Astrocyte of the cerebellum (primary cell): Measurements from ENCODE around the gene KCNAB1.
A peak's percentile ranks its signal among the peaks of the same experiment; 100 is the strongest.

Experiments
- DNase-seq: peaks from one replicate; pipeline ENCODE4 v3.0.0-alpha.2; 2011; ENCODE audit warnings: low read depth
- H3K4me3 ChIP-seq: 2 replicates; pipeline ENCODE4 v1.5.1; 2011; ENCODE audit warnings: mild to moderate bottlenecking, low read depth, low read length, moderate library complexity
- CTCF ChIP-seq: IDR thresholded peaks from 2 replicates; pipeline ENCODE4 v1.5.1; 2012; ENCODE audit warnings: low read length, low read depth, moderate library complexity, mild to moderate bottlenecking; ENCODE audit errors: missing control alignments
- in situ Hi-C: cut with HindIII; loops from 2 replicates; pipeline ENCODE4 v1.10.0; 2017; ENCODE audit warnings: low sequenced_read_pairs

KCNAB1 gene

GRCh38 chr3:156489462-156489911 is 369.1 kb downstream of the KCNAB1 start:
- H3K4me3 ChIP-seq, result no peak overlapping the region
- no peak for DNase-seq
- no peak for TF ChIP-seq CTCF
- in situ Hi-C loops, result no loop called here

- in situ Hi-C loops, result no loop called here
- H3K4me3 ChIP-seq, result no peak overlapping the region
- TF ChIP-seq CTCF, result no peak
- no peak for DNase-seq
Measured at GRCh38 chr3:156491192-156491591, 370.8 kb downstream of the KCNAB1 start.

GRCh38 chr3:156492801-156493261 is 372.5 kb downstream of the KCNAB1 start:
- peak; percentile 26 for DNase-seq

GRCh38 chr3:156493887-156494286 is 373.5 kb downstream of the KCNAB1 start:
- H3K4me3 ChIP-seq, result no peak overlapping the region
- in situ Hi-C loops, result no loop called here
- TF ChIP-seq CTCF, result no peak
- DNase-seq, result no peak

More at GRCh38 chr3:156492801-156493261, 372.5 kb downstream of the KCNAB1 start:
- no peak for TF ChIP-seq CTCF
- H3K4me3 ChIP-seq, result no peak overlapping the region
- in situ Hi-C loops, result no loop called here

- H3K4me3 ChIP-seq, result no peak overlapping the region
- DNase-seq, result no peak
- in situ Hi-C loops, result no loop called here
- no peak for TF ChIP-seq CTCF
Measured at GRCh38 chr3:156495816-156496215, 375.4 kb downstream of the KCNAB1 start.

- in situ Hi-C loops, result no loop called here
- no peak for TF ChIP-seq CTCF
- no peak for DNase-seq
- H3K4me3 ChIP-seq, result no peak overlapping the region
Measured at GRCh38 chr3:156497326-156497725, 376.9 kb downstream of the KCNAB1 start.

- DNase-seq, result no peak
- in situ Hi-C loops, result no loop called here
- TF ChIP-seq CTCF, result no peak
Measured at GRCh38 chr3:156498307-156498706, 377.9 kb downstream of the KCNAB1 start.

More at GRCh38 chr3:156498307-156498706, 377.9 kb downstream of the KCNAB1 start:
- no peak overlapping the region for H3K4me3 ChIP-seq
